Right lobe of liver (tissue), 4 donors: ENCODE measurements around the gene FRMD4A.

ENCODE experiments used
- POLR2A ChIP-seq: fragments of 450-650 bp; IDR thresholded peaks from one replicate; pipeline ENCODE4 v1.6.1; 2017; ENCODE audit warnings: antibody characterized with exemption, mild to moderate bottlenecking
- TF ChIP-seq, protein P1 (sequence below), 4 donors: fragments of 200-600 bp in 3 of 4; fragments of 450-650 bp in 1 of 4; IDR thresholded peaks; one replicate each; pipeline versions ENCODE4 v1.5.1 to v1.8.0; 2016 to 2022; ENCODE audit warnings: antibody characterized with exemption in 4 of 4, mild to moderate bottlenecking in 2 of 4
- donor health status: DM: no; HTN: no; CAD: no.
- donor health status: DM: no; HTN: no; CAD: no.
- donor health status: DM: no; HTN: yes; CAD: no.

DNA sequence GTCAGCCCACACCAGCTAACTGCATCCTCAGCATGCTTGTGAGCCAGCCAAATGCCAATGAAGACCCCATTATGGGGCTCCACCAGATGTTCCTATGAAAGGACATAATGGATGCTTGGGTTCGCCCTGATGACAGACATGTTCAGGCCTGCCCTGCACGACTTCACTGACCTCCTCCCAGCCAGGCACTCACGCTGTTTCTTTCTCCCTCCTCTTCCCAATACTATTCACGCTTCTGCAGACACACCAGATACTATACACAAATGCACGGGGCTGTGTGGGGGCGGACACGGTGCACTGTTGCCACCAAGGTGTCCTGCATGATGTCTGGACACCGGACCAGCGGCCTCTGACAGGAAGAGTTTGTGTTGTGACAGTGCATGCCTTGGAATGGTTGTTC lies 459.7 kb downstream of the FRMD4A start:
- TF ChIP-seq, protein P1, sequence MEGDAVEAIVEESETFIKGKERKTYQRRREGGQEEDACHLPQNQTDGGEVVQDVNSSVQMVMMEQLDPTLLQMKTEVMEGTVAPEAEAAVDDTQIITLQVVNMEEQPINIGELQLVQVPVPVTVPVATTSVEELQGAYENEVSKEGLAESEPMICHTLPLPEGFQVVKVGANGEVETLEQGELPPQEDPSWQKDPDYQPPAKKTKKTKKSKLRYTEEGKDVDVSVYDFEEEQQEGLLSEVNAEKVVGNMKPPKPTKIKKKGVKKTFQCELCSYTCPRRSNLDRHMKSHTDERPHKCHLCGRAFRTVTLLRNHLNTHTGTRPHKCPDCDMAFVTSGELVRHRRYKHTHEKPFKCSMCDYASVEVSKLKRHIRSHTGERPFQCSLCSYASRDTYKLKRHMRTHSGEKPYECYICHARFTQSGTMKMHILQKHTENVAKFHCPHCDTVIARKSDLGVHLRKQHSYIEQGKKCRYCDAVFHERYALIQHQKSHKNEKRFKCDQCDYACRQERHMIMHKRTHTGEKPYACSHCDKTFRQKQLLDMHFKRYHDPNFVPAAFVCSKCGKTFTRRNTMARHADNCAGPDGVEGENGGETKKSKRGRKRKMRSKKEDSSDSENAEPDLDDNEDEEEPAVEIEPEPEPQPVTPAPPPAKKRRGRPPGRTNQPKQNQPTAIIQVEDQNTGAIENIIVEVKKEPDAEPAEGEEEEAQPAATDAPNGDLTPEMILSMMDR (IDR thresholded peaks at IDR 0.05): no peak
- TF ChIP-seq POLR2A: no peak
